Nephron progenitor cell (in vitro differentiated cells): ENCODE measurements around the gene MCU.
"Not testable (repeated sequence)": the region's sequence is repeated elsewhere in the genome, so short reads cannot be mapped to it uniquely, and the experiment has no call there.

ENCODE experiments used
- DNase-seq: peaks from one replicate; pipeline ENCODE4 v3.0.0; 2021
- H3K27ac Mint-ChIP-seq: 2 replicates; pipeline ENCODE4 v1.8.0; 2021; ENCODE audit warnings: mild to moderate bottlenecking, moderate library complexity, mixed read lengths
- H3K27me3 Mint-ChIP-seq: 2 replicates; pipeline ENCODE4 v1.8.0; 2021; ENCODE audit warnings: mild to moderate bottlenecking, low read depth, mixed read lengths; ENCODE audit not compliant: poor library complexity
- H3K36me3 Mint-ChIP-seq: 2 replicates; pipeline ENCODE4 v1.8.0; 2021; ENCODE audit warnings: low read depth, mixed read lengths
- H3K4me1 Mint-ChIP-seq: 2 replicates; pipeline ENCODE4 v1.8.0; 2021; ENCODE audit warnings: mixed read lengths
- H3K4me3 Mint-ChIP-seq: 2 replicates; pipeline ENCODE4 v1.8.0; 2021; ENCODE audit warnings: mild to moderate bottlenecking, moderate library complexity, mixed read lengths
- H3K9me3 Mint-ChIP-seq: 2 replicates; pipeline ENCODE4 v1.8.0; 2021; ENCODE audit warnings: mild to moderate bottlenecking, moderate library complexity, mixed read lengths
- CTCF ChIP-seq: fragments of 200-600 bp; sonication (generic); IDR thresholded peaks from 2 replicates; pipeline ENCODE4 v1.5.0; 2021; ENCODE audit warnings: antibody characterized with exemption

Gene MCU

GRCh38 chr10:72682638-72683037 lies 9.3 kb upstream of the MCU start:
- Mint-ChIP-seq H3K4me1 (no peaks in the 10 kb centered on the region), H3K9me3 (no peaks in the 10 kb centered on the region), H3K36me3 (no peaks in the 10 kb centered on the region), H3K4me3 (no peak overlapping the region), H3K27ac (no peak overlapping the region), H3K27me3 (peaks cover 18% of the 10 kb centered on the region)
- no peak for TF ChIP-seq CTCF
- DNase-seq = no peak

- peaks cover 5% of the 10 kb centered on the region for H3K4me1 Mint-ChIP-seq
- peaks cover 12% of the 10 kb centered on the region for H3K27me3 Mint-ChIP-seq
- H3K36me3 Mint-ChIP-seq = no peaks in the 10 kb centered on the region
- H3K4me3 Mint-ChIP-seq = no peak overlapping the region
- no peak for DNase-seq
- no peak for TF ChIP-seq CTCF
- no peak overlapping the region for H3K27ac Mint-ChIP-seq
- H3K9me3 Mint-ChIP-seq = no peaks in the 10 kb centered on the region
These were observed 6.5 kb upstream of the MCU start for GRCh38 chr10:72685264-72685921.

GRCh38 chr10:72686430-72686829 lies 5.5 kb upstream of the MCU start:
- DNase-seq, H3K4me1 Mint-ChIP-seq, H3K27ac Mint-ChIP-seq, H3K36me3 Mint-ChIP-seq, H3K9me3 Mint-ChIP-seq, H3K4me3 Mint-ChIP-seq: not testable (repeated sequence)
- H3K27me3 Mint-ChIP-seq = peaks cover 12% of the 10 kb centered on the region

GRCh38 chr10:72687035-72687434 lies 4.9 kb upstream of the MCU start:
- TF ChIP-seq CTCF = no peak
- no peak for DNase-seq
- Mint-ChIP-seq H3K27ac (no peak overlapping the region), H3K9me3 (no peaks in the 10 kb centered on the region), H3K27me3 (peaks cover 12% of the 10 kb centered on the region), H3K36me3 (no peaks in the 10 kb centered on the region), H3K4me3 (no peak overlapping the region), H3K4me1 (peaks cover 15% of the 10 kb centered on the region)

GRCh38 chr10:72688208-72688651 lies 3.7 kb upstream of the MCU start:
- Mint-ChIP-seq H3K36me3 (no peaks in the 10 kb centered on the region), H3K4me3 (no peak overlapping the region), H3K9me3 (no peaks in the 10 kb centered on the region), H3K27ac (no peak overlapping the region), H3K27me3 (peaks cover 12% of the 10 kb centered on the region), H3K4me1 (peaks cover 21% of the 10 kb centered on the region)
- no peak for DNase-seq
- no peak for TF ChIP-seq CTCF

GRCh38 chr10:72689660-72690059 lies 2.3 kb upstream of the MCU start:
- no peaks in the 10 kb centered on the region for H3K9me3 Mint-ChIP-seq
- H3K27ac Mint-ChIP-seq = no peak overlapping the region
- H3K36me3 Mint-ChIP-seq = no peaks in the 10 kb centered on the region
- H3K4me3 Mint-ChIP-seq = no peak overlapping the region
- H3K4me1 Mint-ChIP-seq = peaks cover 34% of the 10 kb centered on the region
- peaks cover 7% of the 10 kb centered on the region for H3K27me3 Mint-ChIP-seq
- no peak for DNase-seq
- TF ChIP-seq CTCF = no peak
